Hair follicular keratinocyte (primary cell): ENCODE results near the gene IFIT1. TPM values are rescaled to one million over a fixed set of nuclear protein-coding genes. Genes with fewer than 3 reads are reported as not detected.

Experiments used
- total RNA-seq: library from RNA; depleted of rRNA; stranded (reverse); fragments of >200 nt; gene quantifications from 2 replicates; pipeline ENCODE4 v1.2.3, GENCODE V29; 2015

The IFIT1 gene, protein sequence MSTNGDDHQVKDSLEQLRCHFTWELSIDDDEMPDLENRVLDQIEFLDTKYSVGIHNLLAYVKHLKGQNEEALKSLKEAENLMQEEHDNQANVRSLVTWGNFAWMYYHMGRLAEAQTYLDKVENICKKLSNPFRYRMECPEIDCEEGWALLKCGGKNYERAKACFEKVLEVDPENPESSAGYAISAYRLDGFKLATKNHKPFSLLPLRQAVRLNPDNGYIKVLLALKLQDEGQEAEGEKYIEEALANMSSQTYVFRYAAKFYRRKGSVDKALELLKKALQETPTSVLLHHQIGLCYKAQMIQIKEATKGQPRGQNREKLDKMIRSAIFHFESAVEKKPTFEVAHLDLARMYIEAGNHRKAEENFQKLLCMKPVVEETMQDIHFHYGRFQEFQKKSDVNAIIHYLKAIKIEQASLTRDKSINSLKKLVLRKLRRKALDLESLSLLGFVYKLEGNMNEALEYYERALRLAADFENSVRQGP
- total RNA-seq = 0.19 and 2.0 TPM in 2 replicates

DNA sequence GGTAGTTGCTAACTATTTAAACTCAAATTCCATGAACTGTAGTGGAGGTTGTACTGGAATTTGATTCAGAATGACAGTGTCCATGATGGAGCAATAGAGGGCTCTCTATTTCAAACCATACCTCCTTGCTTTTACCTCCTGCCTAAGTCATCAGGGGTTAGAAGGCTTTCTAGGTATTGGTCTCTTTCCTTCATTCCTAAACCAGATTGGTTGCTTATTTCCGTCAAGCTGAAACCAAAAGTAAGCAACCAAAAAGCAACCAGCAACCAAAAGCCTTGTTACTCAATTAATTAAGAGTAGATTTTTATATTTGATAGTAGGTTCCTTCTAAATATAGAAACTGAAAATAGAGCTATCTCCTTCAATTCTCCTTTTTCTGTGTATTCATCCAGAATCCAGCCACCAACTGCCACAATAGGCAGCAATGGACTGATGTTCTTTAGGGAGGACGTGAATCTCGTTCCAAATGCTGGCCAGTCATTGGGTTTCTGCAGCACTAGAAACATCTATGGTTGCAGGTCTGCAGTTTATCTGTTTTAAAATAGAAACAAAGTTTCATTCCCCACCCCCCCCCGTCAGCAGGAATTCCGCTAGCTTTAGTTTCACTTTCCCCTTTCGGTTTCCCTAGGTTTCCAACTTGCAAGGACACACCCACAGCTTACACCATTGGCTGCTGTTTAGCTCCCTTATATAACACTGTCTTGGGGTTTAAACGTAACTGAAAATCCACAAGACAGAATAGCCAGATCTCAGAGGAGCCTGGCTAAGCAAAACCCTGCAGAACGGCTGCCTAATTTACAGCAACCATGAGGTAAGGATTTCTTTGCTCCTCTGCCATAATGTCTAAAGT, at the start of gene IFIT1:
Gene IFIT1, plus strand, starts transcription at position 717 of the 850 bp plus-strand sequence. Its CDS starts 90 bp downstream, at position 807.

GRCh38 chr10:89377705-89378637, 14.5 kb upstream of the IFIT1 start, which contains the start of gene IFIT1B:
Gene IFIT1B (plus strand): TSS chr10:89378056. CDS start chr10:89378136, 80 bp downstream.

DNA sequence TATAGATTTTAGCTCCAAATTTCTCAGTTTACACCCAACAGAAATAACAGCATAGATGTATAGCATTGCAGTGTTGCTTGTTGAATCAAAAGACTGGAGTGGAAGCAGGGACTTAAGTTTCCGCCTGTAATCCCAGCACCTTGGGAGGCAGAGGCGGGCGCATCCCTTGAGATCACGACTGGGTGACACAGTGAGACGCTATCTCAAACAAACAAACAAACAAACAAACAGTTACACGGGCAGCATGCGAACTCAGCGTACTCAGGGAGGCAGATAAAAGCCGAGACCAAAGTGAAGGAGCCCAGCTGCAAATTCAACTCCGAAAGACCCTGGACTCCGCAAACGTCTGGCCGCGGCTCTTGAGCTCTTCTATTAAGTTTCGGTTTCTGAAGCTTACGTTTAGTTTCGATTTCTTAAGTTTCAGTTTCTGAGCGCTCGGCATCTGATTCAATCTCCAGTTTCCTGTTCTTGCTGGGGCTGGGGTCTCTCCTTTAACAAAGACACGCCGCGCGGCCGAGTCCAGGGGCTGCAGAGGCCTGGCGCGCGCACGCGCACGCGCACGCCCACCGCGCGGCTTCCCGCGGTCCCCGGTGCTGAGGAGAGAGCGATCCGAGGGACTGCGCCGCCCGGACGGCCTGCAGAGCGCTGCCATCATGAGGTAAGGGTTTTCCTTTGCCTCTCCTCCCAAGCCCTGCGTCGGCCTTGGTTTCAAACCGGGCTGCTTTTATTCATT, 21.9 kb downstream of the IFIT1 start, which contains the start of gene IFIT5:
Gene IFIT5, plus strand, starts transcription at position 423 of the 733 bp plus-strand sequence. Its CDS starts 231 bp downstream, at position 654.

Other genes starting within 250 kb of the IFIT1 start
- gene CH25H, start 185.3 kb upstream of the IFIT1 start, total RNA-seq = not detected in 2 replicates
- gene LIPA, start 140.8 kb upstream of the IFIT1 start, total RNA-seq = 68.3 and 73.4 TPM in 2 replicates
- gene IFIT2, start 90.6 kb upstream of the IFIT1 start, total RNA-seq = 0.62 and 0.65 TPM in 2 replicates
- gene IFIT3, start 64.6 kb upstream of the IFIT1 start, total RNA-seq = 2.7 and 4.0 TPM in 2 replicates
- not detected in 2 replicates for gene IFIT1B, start 14.6 kb upstream of the IFIT1 start, total RNA-seq
- 4.8 and 5.7 TPM in 2 replicates for gene IFIT5, start 21.9 kb downstream of the IFIT1 start, total RNA-seq
- gene SLC16A12, start 143.0 kb downstream of the IFIT1 start, total RNA-seq = not detected in 2 replicates